Cardiac muscle cell (in vitro differentiated cells and primary cell): ENCODE results near the gene ZNF789. TPM values are rescaled to one million over a fixed set of nuclear protein-coding genes. Genes with fewer than 3 reads are reported as not detected.

ENCODE experiments used
- polyA plus RNA-seq: library from polyadenylated mRNA; unstranded; fragments of >200 nt; fragmentation: Nextera tagmentation; extraction: Ambion mirVana; gene quantifications from 2 replicates; pipeline ENCODE4 v1.2.1, GENCODE V29; 2016
- total RNA-seq: library from RNA; depleted of rRNA; stranded (reverse); fragments of >200 nt; gene quantifications from 2 replicates; pipeline ENCODE4 v1.2.3, GENCODE V29; 2016

ZNF789 gene
- total and polyA plus RNA-seq, 2 experiments from 2014 or later: 9.0 to 15.3 TPM

Other genes starting within 250 kb of the ZNF789 start
- gene MYH16, start 200.1 kb upstream of the ZNF789 start, total RNA-seq: not detected in 2 replicates
- 0.09 and 0.15 TPM in 2 replicates for gene MYH16, start 200.1 kb upstream of the ZNF789 start, polyA plus RNA-seq
- gene ARPC1A, start 147.0 kb upstream of the ZNF789 start, total RNA-seq: 198 and 216 TPM in 2 replicates
- 331 and 385 TPM in 2 replicates for gene ARPC1A, start 147.0 kb upstream of the ZNF789 start, polyA plus RNA-seq
- 38.7 and 61.7 TPM in 2 replicates for gene ARPC1B, start 98.2 kb upstream of the ZNF789 start, total RNA-seq
- 49.3 and 56.1 TPM in 2 replicates for gene ARPC1B, start 98.2 kb upstream of the ZNF789 start, polyA plus RNA-seq
- 130 and 181 TPM in 2 replicates for gene PDAP1, start 64.3 kb upstream of the ZNF789 start, total RNA-seq
- gene PDAP1, start 64.3 kb upstream of the ZNF789 start, polyA plus RNA-seq: 75.1 and 81.0 TPM in 2 replicates
- gene BUD31, start 63.9 kb upstream of the ZNF789 start, total RNA-seq: 66.9 and 110 TPM in 2 replicates
- gene BUD31, start 63.9 kb upstream of the ZNF789 start, polyA plus RNA-seq: 132 and 193 TPM in 2 replicates
- 13.7 and 27.9 TPM in 2 replicates for gene PTCD1, start 34.1 kb upstream of the ZNF789 start, total RNA-seq
- 6.1 and 7.8 TPM in 2 replicates for gene PTCD1, start 34.1 kb upstream of the ZNF789 start, polyA plus RNA-seq
- gene CPSF4, start 33.9 kb upstream of the ZNF789 start, total RNA-seq: 59.9 and 84.1 TPM in 2 replicates
- gene CPSF4, start 33.9 kb upstream of the ZNF789 start, polyA plus RNA-seq: 59.8 and 75.2 TPM in 2 replicates
- 987 and 2,981 TPM in 2 replicates for gene ATP5MF, start 6.7 kb upstream of the ZNF789 start, total RNA-seq
- gene ATP5MF, start 6.7 kb upstream of the ZNF789 start, polyA plus RNA-seq: 979 and 1,270 TPM in 2 replicates
- gene ZNF394, start 27.4 kb downstream of the ZNF789 start, total RNA-seq: 17.3 and 32.0 TPM in 2 replicates
- gene ZNF394, start 27.4 kb downstream of the ZNF789 start, polyA plus RNA-seq: 18.7 and 21.9 TPM in 2 replicates
- 13.2 and 17.6 TPM in 2 replicates for gene ZKSCAN5, start 31.8 kb downstream of the ZNF789 start, total RNA-seq
- 6.2 and 12.0 TPM in 2 replicates for gene ZKSCAN5, start 31.8 kb downstream of the ZNF789 start, polyA plus RNA-seq
- gene FAM200A, start 79.2 kb downstream of the ZNF789 start, total RNA-seq: 6.1 and 8.0 TPM in 2 replicates
- gene FAM200A, start 79.2 kb downstream of the ZNF789 start, polyA plus RNA-seq: 11.1 and 11.9 TPM in 2 replicates
- gene ZNF655, start 85.8 kb downstream of the ZNF789 start, total RNA-seq: 118 and 120 TPM in 2 replicates
- 45.9 and 48.3 TPM in 2 replicates for gene ZNF655, start 85.8 kb downstream of the ZNF789 start, polyA plus RNA-seq
- gene TMEM225B, start 125.4 kb downstream of the ZNF789 start, total RNA-seq: 0.81 and 2.3 TPM in 2 replicates
- 0.17 and 6.3 TPM in 2 replicates for gene TMEM225B, start 125.4 kb downstream of the ZNF789 start, polyA plus RNA-seq
- gene ZSCAN25, start 144.1 kb downstream of the ZNF789 start, total RNA-seq: 14.0 and 22.8 TPM in 2 replicates
- 9.7 and 13.8 TPM in 2 replicates for gene ZSCAN25, start 144.1 kb downstream of the ZNF789 start, polyA plus RNA-seq
- gene CYP3A5, start 207.1 kb downstream of the ZNF789 start, total RNA-seq: 0.24 and 4.8 TPM in 2 replicates
- 0.81 and 0.95 TPM in 2 replicates for gene CYP3A5, start 207.1 kb downstream of the ZNF789 start, polyA plus RNA-seq